ENCODE results near the gene ATP1B3. TPM values are rescaled to one million over a fixed set of nuclear protein-coding genes. Genes with fewer than 3 reads are reported as not detected.
A peak's percentile ranks its signal among the peaks of the same experiment; 100 is the strongest.
"Not testable (repeated sequence)": the region's sequence is repeated elsewhere in the genome, so short reads cannot be mapped to it uniquely, and the experiment has no call there.

ATP1B3 gene
- total and polyA plus RNA-seq, 9 of the 15 experiments (the other 6 are each of a cell fraction or from before 2014, with no cell fraction given) = 48.3 to 202 (median 123) TPM

DNA sequence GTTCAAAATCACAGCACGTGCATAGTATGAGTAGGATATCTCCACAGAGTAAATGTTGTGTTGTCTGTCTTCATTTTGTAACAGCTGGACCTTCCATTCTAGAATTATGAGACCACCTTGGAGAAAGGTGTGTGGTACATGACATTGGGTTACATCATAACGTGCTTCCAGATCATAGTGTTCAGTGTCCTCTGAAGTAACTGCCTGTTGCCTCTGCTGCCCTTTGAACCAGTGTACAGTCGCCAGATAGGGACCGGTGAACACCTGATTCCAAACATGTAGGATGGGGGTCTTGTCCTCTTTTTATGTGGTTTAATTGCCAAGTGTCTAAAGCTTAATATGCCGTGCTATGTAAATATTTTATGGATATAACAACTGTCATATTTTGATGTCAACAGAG is 49.2 kb downstream of the ATP1B3 start:
- in situ Hi-C loops (cut with MboI) = not testable (repeated sequence)

DNA sequence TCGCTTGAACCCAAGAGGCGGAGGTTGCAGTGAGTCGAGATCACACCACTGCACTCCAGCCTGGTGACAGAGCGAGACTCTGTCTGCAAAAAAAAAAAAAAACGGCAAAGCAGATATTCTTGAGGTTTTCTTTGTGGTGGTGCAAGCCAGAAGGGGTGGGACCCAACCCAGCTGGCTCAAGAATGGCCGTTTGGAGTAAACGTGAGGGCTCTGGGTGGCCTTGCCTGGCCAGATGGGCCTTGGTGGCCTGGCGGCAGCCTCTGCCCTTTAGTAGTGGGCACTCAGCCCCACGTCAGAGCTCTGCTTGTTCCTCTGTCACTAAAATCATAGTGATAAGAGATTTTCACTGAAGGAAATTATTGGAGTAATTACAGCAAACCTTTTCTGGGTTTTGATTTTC is 50.5 kb downstream of the ATP1B3 start:
- H3K27me3 ChIP-seq (ENCODE audit: control insufficient read depth in 2 of 2, insufficient read depth in 2 of 2, low read length in 2 of 2) = no peaks in the 10 kb centered on the region
- peaks cover 47% of the 10 kb centered on the region; the same call in 2 of the 3 replicates for H3K36me3 ChIP-seq (ENCODE audit: control insufficient read depth, insufficient read depth, low read length)
- WGBS (ENCODE audit: insufficient coverage, low coverage, missing lambda C conversion rate) = 78% methylated on average over 4 of the region's 9 CpGs
- H3K9me3 ChIP-seq (replicated peaks; ENCODE audit: control insufficient read depth, insufficient read depth, low read depth, low read length) = no peaks in the 10 kb centered on the region
- H4K20me1 ChIP-seq (replicated peaks; ENCODE audit: control insufficient read depth, insufficient read depth, low read length) = no peaks in the 10 kb centered on the region
- ChIA-PET CTCF (ENCODE audit: low intra/inter-chr PET ratio) (no interaction called here), POLR2A (interaction anchor here (0.6 kb wide), 1 partner anchor 27 kb away, joined by 3 read pairs; no protein-coding TSS in a partner anchor)
- FAIRE-seq (no peak), ATAC-seq (no peak), DNase-seq (ENCODE audit: extremely low read depth in 1 of 4, low spot score in 3 of 4) (no peak)
- intact Hi-C loops (cut with micrococcal nuclease) (no loop called here), in situ Hi-C loops (cut with MboI) (no loop called here)
- no peak overlapping the region for H3K9ac ChIP-seq (ENCODE audit: insufficient read depth in 1 of 2, low read depth in 2 of 2, low read length in 2 of 2)
- no peak overlapping the region for H3K4me3 ChIP-seq
- H3K27ac ChIP-seq (ENCODE audit: extremely low read depth, low read depth, low read length) = no peak overlapping the region
- no TSS peak for BruUV-seq (replicated peaks)
- H3K4me2 ChIP-seq (ENCODE audit: insufficient read depth, low read length) = no peak overlapping the region
- TF ChIP-seq ZNF778 (CRISPR knock-in tag; IDR thresholded peaks at IDR 0.05) = no peak
- TF ChIP-seq CCNT2 (IDR thresholded peaks at IDR 0.05; ENCODE audit: borderline replicate concordance, extremely low read depth, insufficient read length, low read depth, low read length) = no peak
- TF ChIP-seq, protein P1, sequence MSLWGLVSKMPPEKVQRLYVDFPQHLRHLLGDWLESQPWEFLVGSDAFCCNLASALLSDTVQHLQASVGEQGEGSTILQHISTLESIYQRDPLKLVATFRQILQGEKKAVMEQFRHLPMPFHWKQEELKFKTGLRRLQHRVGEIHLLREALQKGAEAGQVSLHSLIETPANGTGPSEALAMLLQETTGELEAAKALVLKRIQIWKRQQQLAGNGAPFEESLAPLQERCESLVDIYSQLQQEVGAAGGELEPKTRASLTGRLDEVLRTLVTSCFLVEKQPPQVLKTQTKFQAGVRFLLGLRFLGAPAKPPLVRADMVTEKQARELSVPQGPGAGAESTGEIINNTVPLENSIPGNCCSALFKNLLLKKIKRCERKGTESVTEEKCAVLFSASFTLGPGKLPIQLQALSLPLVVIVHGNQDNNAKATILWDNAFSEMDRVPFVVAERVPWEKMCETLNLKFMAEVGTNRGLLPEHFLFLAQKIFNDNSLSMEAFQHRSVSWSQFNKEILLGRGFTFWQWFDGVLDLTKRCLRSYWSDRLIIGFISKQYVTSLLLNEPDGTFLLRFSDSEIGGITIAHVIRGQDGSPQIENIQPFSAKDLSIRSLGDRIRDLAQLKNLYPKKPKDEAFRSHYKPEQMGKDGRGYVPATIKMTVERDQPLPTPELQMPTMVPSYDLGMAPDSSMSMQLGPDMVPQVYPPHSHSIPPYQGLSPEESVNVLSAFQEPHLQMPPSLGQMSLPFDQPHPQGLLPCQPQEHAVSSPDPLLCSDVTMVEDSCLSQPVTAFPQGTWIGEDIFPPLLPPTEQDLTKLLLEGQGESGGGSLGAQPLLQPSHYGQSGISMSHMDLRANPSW (CRISPR knock-in tag; IDR thresholded peaks at IDR 0.05) = no peak
- no peak overlapping the region for H2AFZ ChIP-seq (ENCODE audit: low read depth, low read length)
- no peaks in the 10 kb centered on the region for H3K9me1 ChIP-seq (ENCODE audit: control insufficient read depth, insufficient read depth, low read length)
- no peaks in the 10 kb centered on the region for H3K4me1 ChIP-seq (replicated peaks in 1 of 2; ENCODE audit: control insufficient read depth in 2 of 2, insufficient read depth in 2 of 2, low read length in 2 of 2)
- no peaks in the 10 kb centered on the region for H3K79me2 ChIP-seq (ENCODE audit: control insufficient read depth, insufficient read depth, low read length)

More for the DNA sequence above, 49.2 kb downstream of the ATP1B3 start:
- H3K27ac ChIP-seq (ENCODE audit: extremely low read depth, low read depth, low read length); H3K9me3 ChIP-seq (replicated peaks; ENCODE audit: control insufficient read depth, insufficient read depth, low read depth, low read length); H2AFZ ChIP-seq (ENCODE audit: low read depth, low read length); DNase-seq (ENCODE audit: extremely low read depth in 1 of 4, low spot score in 3 of 4); H3K4me3 ChIP-seq; H3K4me2 ChIP-seq (ENCODE audit: insufficient read depth, low read length); H4K20me1 ChIP-seq (replicated peaks; ENCODE audit: control insufficient read depth, insufficient read depth, low read length); H3K9me1 ChIP-seq (ENCODE audit: control insufficient read depth, insufficient read depth, low read length); H3K79me2 ChIP-seq (ENCODE audit: control insufficient read depth, insufficient read depth, low read length); CTCF ChIA-PET (ENCODE audit: low intra/inter-chr PET ratio); intact Hi-C loops (cut with micrococcal nuclease); H3K9ac ChIP-seq (ENCODE audit: insufficient read depth in 1 of 2, low read depth in 2 of 2, low read length in 2 of 2); H3K27me3 ChIP-seq (ENCODE audit: control insufficient read depth in 2 of 2, insufficient read depth in 2 of 2, low read length in 2 of 2); H3K4me1 ChIP-seq (replicated peaks in 1 of 2; ENCODE audit: control insufficient read depth in 2 of 2, insufficient read depth in 2 of 2, low read length in 2 of 2); ATAC-seq: not testable (repeated sequence)
- TSS peak; percentile 60 for BruUV-seq (replicated peaks)
- POLR2A ChIA-PET = interaction anchor here (1.2 kb wide), 1 partner anchor 20 kb away, joined by 3 read pairs; no protein-coding TSS in a partner anchor
- peak; percentile 55 for FAIRE-seq
- WGBS (ENCODE audit: insufficient coverage, low coverage, missing lambda C conversion rate) = 93% methylated on average over 5 of the region's 5 CpGs
- H3K36me3 ChIP-seq (ENCODE audit: control insufficient read depth, insufficient read depth, low read length) = peaks cover 58% of the 10 kb centered on the region; the same call in 2 of the 3 replicates
